Subcutaneous abdominal adipose tissue (tissue), 5 donors: Measurements from ENCODE around the gene CRELD1.

Experiments used
- H3K27ac ChIP-seq: one replicate; pipeline ENCODE4 v1.7.0; 2013; ENCODE audit warnings: low read depth, mild to moderate bottlenecking, inconsistent platforms, low read length, moderate library complexity
- H3K27me3 ChIP-seq, 5 donors: one replicate each; pipeline ENCODE4 v1.7.0; 2013; ENCODE audit warnings: low read length in 5 of 5, inconsistent platforms in 1 of 5; ENCODE audit not compliant: control insufficient read depth in 5 of 5, insufficient read depth in 4 of 5
- H3K36me3 ChIP-seq, 5 donors: one replicate each; pipeline ENCODE4 v1.7.0; 2013; ENCODE audit warnings: low read length in 5 of 5; ENCODE audit not compliant: control insufficient read depth in 5 of 5, insufficient read depth in 5 of 5
- H3K4me1 ChIP-seq, 5 donors: one replicate each; pipeline ENCODE4 v1.7.0; 2013; ENCODE audit warnings: low read length in 5 of 5, mild to moderate bottlenecking in 3 of 5, moderate library complexity in 1 of 5; ENCODE audit not compliant: control insufficient read depth in 5 of 5, insufficient read depth in 5 of 5
- H3K4me3 ChIP-seq, 5 donors: one replicate each; pipeline ENCODE4 v1.7.0; 2013; ENCODE audit warnings: low read length in 5 of 5, low read depth in 1 of 5
- H3K9ac ChIP-seq, 5 donors: one replicate each; pipeline ENCODE4 v1.7.0; 2013; ENCODE audit warnings: low read length in 5 of 5, mild to moderate bottlenecking in 4 of 5, moderate library complexity in 3 of 5
- H3K9me3 ChIP-seq, 5 donors: one replicate each; pipeline ENCODE4 v1.7.0; 2013; ENCODE audit warnings: low read length in 5 of 5; ENCODE audit not compliant: control insufficient read depth in 5 of 5
- donor health status: healthy.
- donor health status: healthy.
- donor health status: healthy.
- donor health status: healthy.
- donor health status: healthy.

The CRELD1 gene

GRCh38 chr3:9951598-9951961 lies 17.9 kb downstream of the CRELD1 start:
- no peaks in the 10 kb centered on the region for H3K27me3 ChIP-seq
- peaks cover 0 to 13% (median 8%) of the 10 kb centered on the region in 5 donors for H3K36me3 ChIP-seq
- H3K27ac ChIP-seq: no peak overlapping the region
- peaks cover 0 to 44% (median 33%) of the 10 kb centered on the region in 5 donors for H3K4me1 ChIP-seq
- peak overlapping the region in 3 of 5 donors; percentile 30 to 64 (median 44) for H3K9ac ChIP-seq
- H3K9me3 ChIP-seq: no peaks in the 10 kb centered on the region
- H3K4me3 ChIP-seq: peak overlapping the region in 4 of 5 donors; percentile 22 to 67 (median 60)

- peak within 1 kb of the TSS in 4 of 5 donors; percentile 22 to 67 (median 60) for H3K4me3 ChIP-seq
- peaks cover 0 to 13% (median 8%) of the 10 kb centered on the region in 5 donors for H3K36me3 ChIP-seq
- no peak within 1 kb of the TSS for H3K27ac ChIP-seq
- H3K9ac ChIP-seq: peak within 1 kb of the TSS in 3 of 5 donors; percentile 30 to 64 (median 44)
- H3K9me3 ChIP-seq: no peaks in the 10 kb centered on the region
- peaks cover 0 to 39% (median 27%) of the 10 kb centered on the region in 5 donors for H3K4me1 ChIP-seq
- no peaks in the 10 kb centered on the region for H3K27me3 ChIP-seq
Observed at GRCh38 chr3:9951962-9952805, 18.6 kb downstream of the CRELD1 start, which contains the start of gene PRRT3. Gene PRRT3 (minus strand): TSS chr3:9952408. CDS start chr3:9950115, 2,293 bp downstream.

- no peaks in the 10 kb centered on the region for H3K27me3 ChIP-seq
- H3K9ac ChIP-seq: no peak overlapping the region
- H3K9me3 ChIP-seq: no peaks in the 10 kb centered on the region
- H3K4me1 ChIP-seq: peaks cover 0 to 29% (median 18%) of the 10 kb centered on the region in 5 donors
- peaks cover 0 to 6% (median 0%) of the 10 kb centered on the region in 5 donors for H3K36me3 ChIP-seq
- no peak overlapping the region for H3K4me3 ChIP-seq
- no peak overlapping the region for H3K27ac ChIP-seq
Observed at GRCh38 chr3:9955067-9955502, 21.5 kb downstream of the CRELD1 start.

GRCh38 chr3:9955611-9956352 lies 22.1 kb downstream of the CRELD1 start:
- Histone ChIP-seq H3K27me3 (no peaks in the 10 kb centered on the region), H3K9me3 (no peaks in the 10 kb centered on the region), H3K4me3 (no peak overlapping the region), H3K36me3 (peaks cover 0 to 4% (median 2%) of the 10 kb centered on the region in 5 donors), H3K9ac (no peak overlapping the region), H3K27ac (peak overlapping the region; percentile 52), H3K4me1 (peaks cover 0 to 29% (median 18%) of the 10 kb centered on the region in 5 donors)

GRCh38 chr3:9957214-9957613 lies 23.6 kb downstream of the CRELD1 start:
- Histone ChIP-seq H3K4me3 (no peak overlapping the region), H3K4me1 (peaks cover 0 to 22% (median 9%) of the 10 kb centered on the region in 5 donors), H3K27ac (peak overlapping the region; percentile 52), H3K9me3 (no peaks in the 10 kb centered on the region), H3K36me3 (peaks cover 0 to 15% (median 13%) of the 10 kb centered on the region in 5 donors), H3K27me3 (no peaks in the 10 kb centered on the region), H3K9ac (peak overlapping the region in 1 of 5 donors; percentile 26)

GRCh38 chr3:9965200-9965875 lies 31.7 kb downstream of the CRELD1 start:
- Histone ChIP-seq H3K36me3 (peaks cover 37 to 70% (median 65%) of the 10 kb centered on the region in 5 donors), H3K27ac (no peak overlapping the region), H3K9me3 (no peaks in the 10 kb centered on the region), H3K4me3 (no peak overlapping the region), H3K9ac (no peak overlapping the region), H3K4me1 (peaks cover 0 to 11% (median 0%) of the 10 kb centered on the region in 5 donors), H3K27me3 (no peaks in the 10 kb centered on the region)

- no peak overlapping the region for H3K27ac ChIP-seq
- peak overlapping the region in 1 of 5 donors; percentile 24 for H3K9ac ChIP-seq
- H3K9me3 ChIP-seq: no peaks in the 10 kb centered on the region
- peaks cover 42 to 72% (median 71%) of the 10 kb centered on the region in 5 donors for H3K36me3 ChIP-seq
- H3K4me3 ChIP-seq: no peak overlapping the region
- H3K27me3 ChIP-seq: no peaks in the 10 kb centered on the region
- peaks cover 0 to 12% (median 0%) of the 10 kb centered on the region in 5 donors for H3K4me1 ChIP-seq
Observed at GRCh38 chr3:9966841-9967240, 33.2 kb downstream of the CRELD1 start.

- H3K27me3 ChIP-seq: no peaks in the 10 kb centered on the region
- H3K36me3 ChIP-seq: peaks cover 39 to 79% (median 67%) of the 10 kb centered on the region in 5 donors
- no peaks in the 10 kb centered on the region for H3K9me3 ChIP-seq
- no peak overlapping the region for H3K9ac ChIP-seq
- no peak overlapping the region for H3K27ac ChIP-seq
- H3K4me3 ChIP-seq: no peak overlapping the region
- H3K4me1 ChIP-seq: peaks cover 0 to 14% (median 0%) of the 10 kb centered on the region in 5 donors
Observed at GRCh38 chr3:9969632-9970019, 36.0 kb downstream of the CRELD1 start.

- Histone ChIP-seq H3K27ac (no peak overlapping the region), H3K9me3 (no peaks in the 10 kb centered on the region), H3K4me3 (no peak overlapping the region), H3K9ac (no peak overlapping the region), H3K4me1 (peaks cover 0 to 14% (median 0%) of the 10 kb centered on the region in 5 donors), H3K27me3 (no peaks in the 10 kb centered on the region), H3K36me3 (peaks cover 37 to 79% (median 64%) of the 10 kb centered on the region in 5 donors)
Observed at GRCh38 chr3:9970020-9970652, 36.5 kb downstream of the CRELD1 start.
